Natural killer cell (primary cell): ENCODE data around the gene ZNF365. TPM values are rescaled to one million over a fixed set of nuclear protein-coding genes. Genes with fewer than 3 reads are reported as not detected.
"Not testable (repeated sequence)": the region's sequence is repeated elsewhere in the genome, so short reads cannot be mapped to it uniquely, and the experiment has no call there.

ENCODE experiments used
- ATAC-seq, 3 donors: fragments of 150-1000 bp in 2 of 3; fragments of 200-7000 bp in 1 of 3; cut with Tn5 transposase; 1 replicate in 1 of 3; 2 replicates in 2 of 3; pipeline ENCODE4 v1.10.0; 2021; ENCODE audit warnings: mild to moderate bottlenecking in 2 of 3, moderate library complexity in 2 of 3
- DNase-seq, 2 donors: peaks; one replicate each; pipeline versions ENCODE4 v3.0.0 to v3.0.0-alpha.2; 2013 to 2021; ENCODE audit warnings: mixed read lengths in 1 of 2
- H3K27ac ChIP-seq: one replicate; pipeline ENCODE4 v1.5.1; 2013; ENCODE audit warnings: mild to moderate bottlenecking, low read length
- H3K27me3 ChIP-seq: one replicate; pipeline ENCODE4 v1.6.1; 2013; ENCODE audit warnings: low read length; ENCODE audit not compliant: control insufficient read depth, insufficient read depth
- H3K36me3 ChIP-seq: one replicate; pipeline ENCODE4 v1.6.1; 2013; ENCODE audit warnings: low read length; ENCODE audit not compliant: control insufficient read depth, insufficient read depth
- H3K4me1 ChIP-seq: one replicate; pipeline ENCODE4 v1.6.1; 2013; ENCODE audit warnings: low read length; ENCODE audit not compliant: control insufficient read depth, insufficient read depth
- H3K4me3 ChIP-seq: one replicate; pipeline ENCODE4 v1.5.1; 2013; ENCODE audit warnings: low read length
- H3K9me3 ChIP-seq: one replicate; pipeline ENCODE4 v1.6.1; 2013; ENCODE audit warnings: low read length; ENCODE audit not compliant: control insufficient read depth, insufficient read depth
- H3K27ac Mint-ChIP-seq, 2 donors: one replicate each; pipeline ENCODE4 v1.8.0; 2022; ENCODE audit warnings: mild to moderate bottlenecking in 2 of 2, mixed read lengths in 2 of 2, moderate library complexity in 1 of 2
- H3K27me3 Mint-ChIP-seq, 2 donors: one replicate each; pipeline ENCODE4 v1.8.0; 2022; ENCODE audit warnings: low read depth in 2 of 2, mixed read lengths in 2 of 2
- H3K36me3 Mint-ChIP-seq: one replicate; pipeline ENCODE4 v1.8.0; 2022; ENCODE audit warnings: mixed read lengths
- H3K4me1 Mint-ChIP-seq, 2 donors: one replicate each; pipeline ENCODE4 v1.8.0; 2022; ENCODE audit warnings: mixed read lengths in 2 of 2
- H3K4me3 Mint-ChIP-seq: one replicate; pipeline ENCODE4 v1.8.0; 2022; ENCODE audit warnings: mild to moderate bottlenecking, moderate library complexity, mixed read lengths
- H3K9me3 Mint-ChIP-seq, 2 donors: one replicate each; pipeline ENCODE4 v1.8.0; 2022; ENCODE audit warnings: mixed read lengths in 2 of 2
- CTCF ChIP-seq: fragments of 200-600 bp; IDR thresholded peaks from one replicate; pipeline ENCODE4 v1.8.0; 2022; ENCODE audit warnings: antibody characterized with exemption
- WGBS: methylation state at CpG from one replicate; pipeline ENCODE4 v1.1.7; 2013; ENCODE audit warnings: missing lambda C conversion rate; ENCODE audit not compliant: insufficient coverage; 5-methylcytosine and 5-hydroxymethylcytosine counted together
- intact Hi-C: fragments of 100-400 bp; cut with micrococcal nuclease; formaldehyde crosslinking; loops from one replicate; pipeline ENCODE4 v1.14.2; 2022
- total RNA-seq, 4 donors: library from RNA; stranded (reverse); fragments of 120-200 nt in 1 of 4; gene quantifications; one replicate each; pipeline versions ENCODE4 v1.2.3 to v1.2.4, GENCODE V29; 2013 to 2022

Gene ZNF365
- total RNA-seq, 3 donors from 2014 or later (not counting 1 experiment from before 2014, with no cell fraction given) = 4.0 to 8.0 (median 4.5) TPM

DNA sequence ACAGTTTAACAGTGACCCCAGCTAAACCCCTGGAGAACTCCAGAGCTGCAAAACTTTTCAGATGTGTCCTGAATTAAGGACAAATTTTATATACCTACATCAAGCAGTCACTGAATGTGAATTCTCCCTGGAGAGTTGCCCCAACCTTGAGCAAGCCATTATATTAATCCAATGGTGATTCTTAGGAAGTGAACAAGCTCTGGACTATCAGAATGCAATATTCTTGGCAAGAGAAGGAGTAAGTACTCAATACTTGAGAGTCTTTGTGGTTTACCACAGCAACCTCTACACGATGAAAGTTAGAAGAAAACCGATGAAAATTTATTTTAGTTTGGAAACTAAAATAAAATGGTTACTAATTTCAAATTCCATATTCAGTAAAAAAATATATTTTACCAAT is 19.3 kb upstream of the ZNF365 start:
- Histone ChIP-seq H3K27ac (no peak overlapping the region), H3K4me3 (no peak overlapping the region), H3K4me1 (no peaks in the 10 kb centered on the region), H3K36me3 (no peaks in the 10 kb centered on the region), H3K9me3 (no peaks in the 10 kb centered on the region), H3K27me3 (no peaks in the 10 kb centered on the region)
- no peak for DNase-seq
- intact Hi-C loops = no loop called here
- TF ChIP-seq CTCF = no peak
- no CpG with 5 or more reads among the region's 2 CpGs for WGBS
- H3K36me3 Mint-ChIP-seq = peaks cover 11% of the 10 kb centered on the region
- H3K27me3 Mint-ChIP-seq = peaks cover 3% of the 10 kb centered on the region in 2 donors
- no peak overlapping the region for H3K27ac Mint-ChIP-seq
- ATAC-seq = no peak
- peaks cover 3 to 6% of the 10 kb centered on the region in 2 donors for H3K9me3 Mint-ChIP-seq
- no peak overlapping the region for H3K4me3 Mint-ChIP-seq
- H3K4me1 Mint-ChIP-seq = peaks cover 0 to 7% of the 10 kb centered on the region in 2 donors

DNA sequence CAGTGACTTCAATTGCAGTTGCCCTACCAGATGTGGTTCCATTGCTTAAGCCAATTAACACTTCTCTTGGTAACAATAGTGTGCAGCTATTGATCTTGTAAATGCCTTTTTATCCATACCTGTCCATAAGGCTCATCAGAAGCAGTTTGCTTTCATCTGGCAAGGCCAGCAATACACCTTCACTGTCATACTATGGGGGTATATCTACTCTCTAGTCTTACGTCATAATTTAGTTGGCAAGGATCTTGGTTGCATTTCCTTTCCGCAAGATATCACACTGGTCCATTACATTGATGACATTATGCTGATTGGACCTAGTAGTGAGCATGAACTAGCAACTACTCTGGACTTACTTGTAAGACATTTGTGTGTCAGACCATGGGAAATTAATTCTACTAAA is 17.7 kb upstream of the ZNF365 start:
- Histone ChIP-seq H3K4me1 (peaks cover 4% of the 10 kb centered on the region), H3K9me3 (no peaks in the 10 kb centered on the region), H3K27ac (no peak overlapping the region), H3K27me3 (no peaks in the 10 kb centered on the region), H3K36me3 (no peaks in the 10 kb centered on the region), H3K4me3 (no peak overlapping the region)
- H3K27me3 Mint-ChIP-seq = no peaks in the 10 kb centered on the region
- DNase-seq = no peak
- 100% methylated on average over 2 of the region's 2 CpGs for WGBS
- peaks cover under 1% of the 10 kb centered on the region for H3K36me3 Mint-ChIP-seq
- no peak overlapping the region for H3K27ac Mint-ChIP-seq
- no peak overlapping the region for H3K4me3 Mint-ChIP-seq
- H3K9me3 Mint-ChIP-seq = peaks cover 0 to 2% of the 10 kb centered on the region in 2 donors
- H3K4me1 Mint-ChIP-seq = peaks cover 13 to 22% of the 10 kb centered on the region in 2 donors
- intact Hi-C loops = no loop called here
- ATAC-seq = no peak
- no peak for TF ChIP-seq CTCF

GRCh38 chr10:62358151-62358550 is 16.0 kb upstream of the ZNF365 start:
- H3K36me3 Mint-ChIP-seq, H3K27ac Mint-ChIP-seq, ATAC-seq: not testable (repeated sequence)

DNA sequence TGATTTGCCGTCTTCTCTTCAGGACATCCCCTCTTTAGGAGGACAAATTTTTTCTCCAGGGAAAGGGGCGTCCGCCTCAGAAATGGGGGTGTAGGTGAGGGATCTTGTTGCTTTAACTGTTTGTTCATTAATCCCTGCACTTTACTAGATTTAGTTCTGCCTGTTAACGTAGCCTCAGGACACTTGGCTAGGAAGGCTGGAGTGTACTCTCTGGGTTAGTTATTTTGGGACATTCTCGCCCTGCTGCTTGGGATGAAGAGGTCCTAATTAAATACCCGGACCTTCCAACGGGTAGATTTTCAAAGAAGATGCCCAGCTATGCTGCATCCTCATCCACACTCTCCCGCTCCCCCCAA is 552 bp upstream of the ZNF365 start:
- TF ChIP-seq CTCF = no peak
- Histone ChIP-seq H3K4me1 (peaks cover 12% of the 10 kb centered on the region), H3K9me3 (no peaks in the 10 kb centered on the region), H3K4me3 (peak overlapping the region; percentile 37), H3K36me3 (no peaks in the 10 kb centered on the region), H3K27me3 (no peaks in the 10 kb centered on the region), H3K27ac (no peak overlapping the region)
- Mint-ChIP-seq H3K4me3 (peak overlapping the region; percentile 86), H3K9me3 (no peaks in the 10 kb centered on the region), H3K27ac (peak overlapping the region; percentile 23 to 73), H3K27me3 (peaks cover 0 to 4% of the 10 kb centered on the region in 2 donors), H3K4me1 (peaks cover 16 to 22% of the 10 kb centered on the region in 2 donors), H3K36me3 (no peaks in the 10 kb centered on the region)
- intact Hi-C loops = no loop called here
- ATAC-seq = no peak
- WGBS = 48% methylated on average over 8 of the region's 8 CpGs
- DNase-seq = no peak

More at GRCh38 chr10:62358151-62358550, 16.0 kb upstream of the ZNF365 start:
- intact Hi-C loops, H3K36me3 ChIP-seq, H3K27me3 Mint-ChIP-seq, DNase-seq, H3K9me3 Mint-ChIP-seq, H3K4me3 ChIP-seq, H3K9me3 ChIP-seq, H3K4me3 Mint-ChIP-seq, H3K27me3 ChIP-seq, H3K4me1 ChIP-seq, H3K27ac ChIP-seq: not testable (repeated sequence)
- H3K4me1 Mint-ChIP-seq = peaks cover 22 to 28% of the 10 kb centered on the region in 2 donors
- WGBS = 92% methylated on average over 2 of the region's 2 CpGs
